NCI-H1436 treated with DMSO at 0.1 percent for 48 hours (cell line): ENCODE measurements around the gene FKBP14.
A peak's percentile ranks its signal among the peaks of the same experiment; 100 is the strongest.
"Not testable (repeated sequence)": the region's sequence is repeated elsewhere in the genome, so short reads cannot be mapped to it uniquely, and the experiment has no call there.

Experiments used
- DNase-seq: peaks from one replicate; lab custom pipeline; 2025; lab: John Stamatoyannopoulos, UW

Gene FKBP14, protein sequence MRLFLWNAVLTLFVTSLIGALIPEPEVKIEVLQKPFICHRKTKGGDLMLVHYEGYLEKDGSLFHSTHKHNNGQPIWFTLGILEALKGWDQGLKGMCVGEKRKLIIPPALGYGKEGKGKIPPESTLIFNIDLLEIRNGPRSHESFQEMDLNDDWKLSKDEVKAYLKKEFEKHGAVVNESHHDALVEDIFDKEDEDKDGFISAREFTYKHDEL

DNA sequence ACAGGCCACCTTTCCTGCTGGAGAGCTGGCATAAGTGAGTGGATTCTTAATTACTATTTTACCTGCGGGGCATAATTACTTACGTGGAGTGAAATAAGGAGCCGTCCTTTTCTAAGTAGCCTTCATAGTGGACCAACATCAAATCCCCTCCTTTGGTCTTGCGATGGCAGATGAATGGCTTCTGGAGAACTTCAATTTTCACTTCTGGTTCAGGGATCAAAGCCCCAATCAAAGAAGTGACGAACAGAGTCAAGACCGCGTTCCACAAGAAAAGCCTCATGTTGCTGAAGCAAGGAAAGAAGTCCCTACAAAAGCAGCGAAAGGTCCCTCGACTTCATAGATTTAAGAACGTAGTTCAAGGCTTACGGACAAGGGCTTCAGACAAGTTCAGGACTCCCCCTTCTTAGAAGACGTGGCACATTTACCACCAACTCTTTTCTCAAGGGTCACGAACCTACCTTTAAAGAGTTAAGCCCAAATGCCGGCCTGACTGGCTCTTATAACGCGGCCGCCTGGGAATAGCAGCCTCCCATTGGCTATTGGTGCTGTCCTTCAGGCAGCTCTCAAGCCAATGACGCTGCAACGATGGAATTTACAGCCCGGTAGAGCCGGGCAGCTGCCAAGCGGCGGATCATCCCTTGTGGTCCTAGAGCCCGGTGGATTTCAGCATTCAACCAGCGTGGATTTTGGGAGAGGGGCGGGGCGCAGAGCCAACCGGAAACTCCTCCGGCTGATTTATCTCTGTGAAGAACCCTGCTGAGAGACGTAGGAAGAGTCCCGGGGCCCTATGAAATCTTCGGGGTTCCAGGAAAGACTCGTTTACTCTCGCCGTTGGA lies at the start of gene FKBP14:
Gene FKBP14 (minus strand): TSS at position 474 of the 836 bp plus-strand sequence. CDS start 194 bp downstream, at position 280.
- DNase-seq = peak; percentile 96

DNA sequence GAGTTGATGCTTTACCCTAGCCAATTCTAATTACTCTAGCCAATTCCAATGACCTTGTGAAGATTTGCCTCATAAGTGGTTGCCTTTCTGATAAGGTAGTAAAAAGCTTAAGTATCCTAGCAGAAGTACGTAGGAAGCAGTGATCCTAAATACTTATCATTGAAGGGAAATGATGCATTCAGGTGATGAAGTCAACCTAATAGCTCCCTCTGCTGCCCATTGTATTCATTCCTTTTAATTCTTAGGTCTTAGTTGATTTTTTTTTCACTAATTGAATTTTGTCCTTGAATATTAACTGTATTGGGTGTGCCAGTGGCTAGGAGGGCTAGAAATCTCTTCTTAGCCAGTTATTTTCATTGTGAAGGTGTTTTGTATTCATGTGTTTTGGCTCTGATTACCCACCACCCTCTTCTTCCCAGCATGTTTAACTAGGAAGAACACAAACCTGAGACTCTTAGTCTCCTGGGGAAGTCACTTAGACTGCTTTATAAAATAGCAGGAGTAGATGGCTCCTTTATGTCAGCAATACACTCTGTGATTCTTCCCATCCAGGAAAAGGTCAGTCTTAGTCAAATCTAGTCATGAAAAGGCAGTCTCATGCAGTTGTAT lies 48.0 kb upstream of the FKBP14 start:
- no peak for DNase-seq

DNA sequence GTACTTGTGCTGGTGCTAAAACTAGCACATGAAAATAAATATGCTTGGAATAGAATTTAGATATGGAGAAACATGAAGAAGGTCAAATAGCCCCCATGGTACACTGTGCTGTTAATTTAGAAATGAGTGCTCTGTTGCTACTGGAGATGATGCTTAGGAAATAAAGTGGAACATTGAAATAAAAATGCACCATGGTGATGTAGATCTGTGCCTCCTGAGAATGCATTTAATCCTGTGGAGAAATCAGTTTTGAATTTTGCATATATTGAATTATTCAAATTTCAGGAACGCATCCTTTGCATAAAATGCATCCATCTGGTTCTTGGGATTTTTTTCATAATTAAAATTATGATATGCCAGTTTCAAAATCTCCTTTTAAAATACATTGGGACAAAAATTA lies 46.2 kb upstream of the FKBP14 start:
- no peak for DNase-seq

DNA sequence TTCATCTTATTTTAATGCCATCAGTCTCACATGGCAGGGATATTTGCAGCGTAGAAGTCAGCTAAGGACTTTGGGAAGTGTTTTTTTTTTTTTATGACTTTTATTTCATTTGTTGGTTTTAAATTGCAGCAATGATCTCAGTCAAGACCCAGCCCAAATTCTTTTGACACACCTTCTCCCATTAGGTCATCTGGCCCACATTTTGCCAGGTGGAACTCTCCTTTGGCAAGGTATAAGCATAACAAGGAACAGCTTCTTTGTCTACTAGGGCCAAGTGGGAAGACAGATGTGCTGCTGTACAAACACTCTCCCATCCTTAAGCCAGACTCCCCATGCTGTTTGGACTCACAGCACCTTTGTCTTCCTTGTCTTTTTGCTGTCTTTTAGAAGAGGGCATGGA lies 43.5 kb upstream of the FKBP14 start:
- DNase-seq = no peak

DNA sequence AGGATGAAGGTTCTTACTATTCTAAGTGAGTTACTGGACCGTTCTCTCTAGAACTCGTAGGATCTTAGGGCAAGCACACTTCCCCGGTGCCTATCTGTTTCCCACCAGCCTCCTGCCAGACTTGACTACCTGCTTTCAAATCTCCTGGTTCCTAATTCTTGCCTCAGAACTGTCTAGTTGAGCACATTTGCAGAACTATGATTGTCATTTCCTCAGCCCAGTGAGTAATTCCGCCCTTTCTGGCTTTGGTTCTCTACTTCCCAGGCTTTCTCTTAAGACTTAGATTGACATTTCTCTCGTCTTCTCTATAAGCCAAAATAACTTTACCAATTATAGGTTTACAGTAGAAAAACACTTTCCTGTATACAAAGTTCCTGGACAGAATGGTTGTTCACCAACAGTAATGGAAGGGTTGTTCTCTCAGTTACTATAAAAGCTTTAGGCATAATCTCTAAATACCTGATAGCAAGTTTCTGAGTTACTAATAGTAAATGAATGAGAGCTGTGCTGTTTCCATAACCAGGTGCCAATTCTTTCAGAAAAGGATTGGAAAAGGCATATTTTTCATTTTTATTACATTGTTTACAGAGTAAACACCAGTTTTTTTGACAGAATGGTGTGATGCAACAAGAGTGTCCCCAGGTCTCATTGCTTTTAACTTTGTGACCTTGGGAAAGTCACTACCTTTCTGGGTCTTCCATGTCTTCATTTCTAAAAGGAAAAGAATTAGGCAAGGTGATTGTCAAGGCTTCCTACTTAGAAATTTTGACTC lies 42.8 kb upstream of the FKBP14 start:
- no peak for DNase-seq

DNA sequence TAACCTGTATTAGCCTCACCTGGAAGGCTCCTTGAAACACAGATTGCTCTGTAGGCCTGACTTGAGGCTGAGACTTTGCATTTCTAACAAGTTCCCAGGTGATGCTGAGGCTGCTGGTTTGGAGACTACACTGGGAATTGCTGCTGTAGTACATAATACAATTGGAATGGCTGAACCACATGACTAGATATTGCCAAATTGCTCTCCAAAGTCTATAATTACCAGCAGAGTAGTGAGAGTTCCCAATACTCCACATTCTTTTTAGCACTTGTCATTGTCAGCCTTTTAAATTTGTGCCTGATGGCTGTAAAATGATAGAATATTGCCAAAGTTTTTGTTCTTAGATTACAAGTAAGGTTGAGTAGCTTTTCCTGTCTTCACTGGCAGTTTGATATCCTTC lies 41.6 kb upstream of the FKBP14 start:
- no peak for DNase-seq

DNA sequence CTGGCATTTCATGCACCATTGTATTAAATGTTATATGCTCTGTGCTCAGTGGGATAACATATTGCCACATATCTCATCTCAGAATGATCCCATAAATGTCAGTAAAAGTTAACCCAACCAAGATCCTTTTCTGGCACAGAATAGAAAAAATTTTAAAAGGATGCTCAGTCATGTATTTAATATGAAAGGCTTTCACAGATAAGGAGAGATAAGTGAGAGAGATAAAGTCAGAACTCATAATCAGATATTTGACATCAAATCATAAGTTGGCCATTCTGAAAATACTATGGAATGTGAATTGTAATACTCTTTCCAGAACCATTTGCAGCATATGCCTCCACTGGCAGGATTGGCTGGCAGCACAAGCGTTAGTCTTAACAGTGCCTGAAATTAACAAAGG lies 40.2 kb upstream of the FKBP14 start:
- no peak for DNase-seq

DNA sequence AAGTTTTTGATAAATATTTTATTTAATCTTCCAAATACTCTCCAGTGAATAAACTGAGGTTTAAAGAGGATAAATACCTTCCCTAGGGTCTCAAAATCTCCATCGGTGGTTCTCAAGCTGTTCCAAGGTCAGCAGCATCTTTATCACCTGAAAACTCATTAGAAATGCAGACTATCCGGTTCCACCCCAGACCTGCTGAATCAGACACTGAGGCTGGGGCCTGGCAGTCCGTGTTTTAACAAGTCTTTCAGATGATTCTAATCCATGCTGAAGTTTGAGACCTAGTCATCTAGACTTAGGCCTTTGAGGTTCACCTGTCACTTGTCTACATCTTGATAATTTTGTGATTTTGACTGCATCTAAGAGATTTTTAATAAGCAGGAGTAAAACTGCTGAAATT lies 39.2 kb upstream of the FKBP14 start:
- no peak for DNase-seq

DNA sequence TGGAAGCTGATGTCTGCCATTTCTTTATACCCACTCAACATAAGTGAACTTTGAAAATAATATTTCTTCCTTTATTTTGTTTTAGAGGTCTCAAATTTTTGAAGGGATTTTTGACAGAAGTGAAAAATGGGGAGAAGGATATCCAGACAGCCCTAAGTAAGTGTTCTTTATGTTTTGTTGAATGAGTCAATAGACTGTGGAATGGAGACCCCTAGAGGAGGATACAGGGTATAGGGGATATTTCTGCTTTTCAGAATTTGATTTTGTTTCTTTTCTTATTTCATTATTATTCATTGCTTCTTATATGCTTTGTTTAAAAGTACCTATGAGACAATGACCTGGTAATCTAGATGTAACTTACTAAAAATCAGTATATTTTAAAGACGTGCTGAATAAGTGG lies 36.1 kb upstream of the FKBP14 start:
- DNase-seq = no peak

DNA sequence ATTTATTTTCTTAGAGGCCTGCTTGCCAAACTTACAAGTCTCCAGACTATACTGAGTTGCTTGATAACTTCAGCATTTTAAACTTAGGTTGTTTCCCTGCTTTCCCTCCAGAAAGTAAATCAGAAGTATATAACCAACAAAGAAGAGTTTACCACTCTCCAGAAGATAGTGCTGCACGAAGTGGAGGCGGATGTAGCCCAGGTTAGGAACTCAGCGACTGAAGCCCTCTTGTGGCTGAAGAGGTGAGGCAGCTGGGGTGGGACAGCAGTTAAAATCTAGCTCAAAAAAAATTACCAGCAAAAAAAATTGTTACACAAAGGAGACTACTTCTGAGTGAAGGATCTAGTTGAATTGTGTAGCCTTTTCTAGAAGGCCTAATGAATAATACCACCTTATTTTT lies 35.3 kb upstream of the FKBP14 start:
- DNase-seq = not testable (repeated sequence)

DNA sequence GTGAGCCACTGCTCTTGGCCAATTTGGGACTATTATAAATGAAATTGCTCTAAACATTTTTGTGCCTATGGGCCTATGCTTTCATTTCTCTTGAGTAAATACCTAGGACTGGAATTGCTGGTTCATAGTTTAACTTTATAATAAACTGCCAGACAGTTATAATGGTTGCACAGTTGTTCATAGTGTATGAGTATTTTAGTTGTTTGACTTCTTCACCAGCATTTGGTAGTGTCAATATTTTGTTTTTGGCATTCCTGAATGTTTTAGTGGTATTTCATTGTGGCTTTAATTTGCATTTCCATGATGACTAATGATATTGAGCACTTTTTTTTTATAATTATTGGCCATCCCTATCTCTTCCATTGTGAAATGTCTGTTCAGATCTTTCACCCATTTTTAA lies 31.2 kb upstream of the FKBP14 start:
- DNase-seq = no peak

DNA sequence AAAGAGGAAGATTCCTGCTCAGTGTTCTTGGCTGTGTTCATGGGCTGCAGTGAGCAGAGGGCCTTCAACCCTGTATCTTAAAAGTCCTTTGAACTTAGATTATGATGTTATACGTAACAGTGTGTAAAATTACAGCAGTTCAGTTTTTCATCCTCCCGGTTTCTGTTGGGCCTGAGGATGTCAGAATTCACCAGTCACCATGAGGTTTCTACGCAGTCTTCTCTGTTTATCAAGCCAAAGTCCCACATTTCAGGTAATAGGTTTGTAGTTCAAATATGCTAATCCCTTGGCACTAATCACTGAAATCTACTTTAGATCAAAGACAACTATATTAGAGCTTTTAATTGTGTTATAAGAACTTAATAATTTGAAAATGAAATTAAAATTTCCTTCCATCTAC lies 26.6 kb upstream of the FKBP14 start:
- DNase-seq = no peak

DNA sequence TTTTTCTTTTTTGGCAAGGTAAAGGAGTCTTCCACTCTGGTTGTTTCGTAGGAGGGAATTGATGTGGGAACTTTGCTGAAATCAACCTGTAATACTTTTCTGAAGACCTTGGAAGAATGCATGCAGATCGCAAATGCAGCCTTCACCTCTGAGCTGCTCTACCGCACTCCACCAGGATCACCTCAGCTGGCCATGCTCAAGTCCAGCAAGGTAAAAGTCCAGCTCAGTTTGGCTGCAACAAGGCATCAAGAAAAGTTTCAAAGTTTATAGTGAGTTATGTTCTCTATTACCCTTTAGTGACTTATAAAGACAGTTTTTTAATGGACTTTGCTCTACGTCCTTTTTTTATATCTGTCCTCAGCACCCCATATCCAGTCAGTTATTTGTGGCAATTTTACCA lies 22.7 kb upstream of the FKBP14 start:
- no peak for DNase-seq

DNA sequence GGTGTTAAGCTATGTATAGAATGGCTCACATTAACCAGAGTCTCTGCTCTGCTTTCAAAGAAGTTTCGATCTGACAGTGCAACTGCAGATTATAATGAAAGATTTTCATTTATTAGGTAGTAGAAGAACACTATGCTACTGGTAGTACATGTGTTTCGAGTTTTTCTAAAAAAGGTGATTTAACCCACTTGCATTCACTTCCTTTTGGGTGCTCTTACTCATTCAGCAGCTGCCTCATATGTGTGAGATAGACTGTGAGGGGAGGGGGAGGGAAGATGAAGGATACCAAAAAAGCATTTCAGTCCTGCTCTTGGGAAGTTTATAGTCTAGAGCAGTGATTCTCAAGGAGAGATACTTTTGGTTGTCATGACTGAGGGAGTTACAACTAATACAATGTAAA lies 22.1 kb upstream of the FKBP14 start:
- DNase-seq = no peak

DNA sequence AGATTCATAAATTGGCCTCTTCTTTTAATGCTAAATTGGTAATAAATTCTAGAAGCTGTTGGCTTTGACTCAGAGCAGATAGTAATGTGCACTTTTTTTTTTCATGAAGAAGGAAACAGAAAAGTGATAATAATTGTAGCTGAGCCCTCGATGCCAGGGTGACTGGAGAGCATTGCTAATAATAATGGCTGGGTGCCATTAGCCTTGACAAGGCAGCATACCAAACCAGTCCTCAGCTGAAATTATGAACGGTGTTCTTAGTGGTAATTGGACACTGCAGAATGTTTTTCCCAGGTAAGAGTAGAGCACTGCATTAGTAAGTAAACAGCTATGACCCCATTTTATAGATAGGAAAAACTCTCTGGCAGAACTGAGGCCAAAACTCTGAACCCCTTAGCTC lies 20.6 kb upstream of the FKBP14 start:
- no peak for DNase-seq

DNA sequence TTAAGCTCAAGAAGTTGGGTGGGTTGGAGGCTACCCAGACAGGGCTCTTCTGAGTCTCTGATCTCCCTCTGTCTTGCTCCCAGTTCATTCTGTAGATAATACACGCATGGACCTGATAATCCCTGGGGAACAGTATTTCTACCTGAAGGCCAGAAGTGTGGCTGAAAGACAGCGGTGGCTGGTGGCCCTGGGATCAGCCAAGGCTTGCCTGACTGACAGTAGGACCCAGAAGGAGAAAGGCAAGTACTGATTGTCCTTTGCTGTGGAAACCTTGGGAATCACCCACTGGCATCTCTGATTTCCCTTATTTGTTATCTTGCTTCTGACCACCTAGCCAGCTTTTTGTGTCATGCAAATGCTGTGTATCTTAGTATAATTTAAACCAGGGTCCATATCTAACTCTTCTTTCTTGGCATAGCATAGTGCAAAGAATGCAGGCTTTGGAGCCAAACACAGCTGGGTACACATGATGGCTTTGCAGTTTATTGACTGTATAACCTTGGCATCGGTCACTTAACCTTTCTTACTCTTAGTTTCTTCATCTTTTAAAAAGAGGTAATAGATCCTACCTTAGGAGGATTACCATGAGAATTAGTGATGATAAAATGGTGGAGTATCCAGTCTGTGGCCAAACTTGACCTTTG lies 19.7 kb upstream of the FKBP14 start:
- DNase-seq = no peak

DNA sequence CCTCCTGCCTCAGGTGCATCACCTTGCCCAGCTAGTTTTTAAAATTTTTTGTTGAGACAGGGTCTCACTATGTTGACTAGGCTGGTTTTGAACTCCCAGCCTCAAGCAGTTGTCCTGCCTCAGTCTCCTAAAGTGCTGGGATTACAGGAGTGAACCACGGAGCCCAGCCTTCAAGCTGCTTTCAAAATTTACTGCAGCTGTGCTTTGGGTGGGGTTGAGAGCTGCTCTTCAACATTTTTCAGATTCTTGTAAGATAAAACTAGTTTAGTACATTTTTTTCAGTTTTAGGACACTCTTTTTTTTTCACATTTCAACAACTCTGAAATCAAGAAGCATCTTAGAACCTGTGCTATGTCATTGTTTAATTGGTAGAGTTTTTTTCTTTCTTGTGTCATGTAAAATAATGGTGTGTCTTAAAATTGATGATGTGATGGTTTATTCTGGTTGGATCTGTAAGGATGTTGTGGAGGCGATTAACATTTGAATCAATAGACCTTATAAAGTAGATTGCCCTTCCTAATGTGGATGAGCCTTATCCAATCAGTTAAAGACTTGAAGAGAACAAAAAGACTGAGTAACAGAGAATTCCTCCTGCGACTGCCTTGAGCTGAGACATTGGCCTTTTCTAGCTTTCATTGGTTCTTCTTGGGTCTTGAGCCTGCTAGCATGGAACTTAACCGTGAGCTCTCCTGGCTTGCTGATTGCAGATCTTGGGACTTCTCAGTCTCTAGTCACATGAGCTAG lies 15.2 kb upstream of the FKBP14 start:
- DNase-seq = no peak

DNA sequence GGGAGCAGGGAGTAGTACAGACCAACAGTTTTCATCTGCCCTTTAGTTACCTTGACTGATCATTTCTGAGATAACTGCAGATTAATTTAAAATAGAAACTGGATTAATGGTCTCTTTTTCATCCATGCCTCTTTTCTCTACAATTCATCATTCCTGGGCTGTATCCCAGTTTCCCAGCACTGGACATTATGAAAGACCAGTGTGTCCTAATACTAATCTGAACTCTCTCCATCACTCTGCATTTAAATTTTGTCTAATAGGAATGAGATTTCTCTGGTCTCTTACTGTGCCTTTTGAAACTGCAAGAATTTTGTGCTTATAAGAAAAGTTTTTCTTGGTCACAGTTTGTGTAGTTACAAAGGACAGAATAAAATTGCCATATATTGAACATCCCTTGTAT lies 14.4 kb upstream of the FKBP14 start:
- DNase-seq = no peak

DNA sequence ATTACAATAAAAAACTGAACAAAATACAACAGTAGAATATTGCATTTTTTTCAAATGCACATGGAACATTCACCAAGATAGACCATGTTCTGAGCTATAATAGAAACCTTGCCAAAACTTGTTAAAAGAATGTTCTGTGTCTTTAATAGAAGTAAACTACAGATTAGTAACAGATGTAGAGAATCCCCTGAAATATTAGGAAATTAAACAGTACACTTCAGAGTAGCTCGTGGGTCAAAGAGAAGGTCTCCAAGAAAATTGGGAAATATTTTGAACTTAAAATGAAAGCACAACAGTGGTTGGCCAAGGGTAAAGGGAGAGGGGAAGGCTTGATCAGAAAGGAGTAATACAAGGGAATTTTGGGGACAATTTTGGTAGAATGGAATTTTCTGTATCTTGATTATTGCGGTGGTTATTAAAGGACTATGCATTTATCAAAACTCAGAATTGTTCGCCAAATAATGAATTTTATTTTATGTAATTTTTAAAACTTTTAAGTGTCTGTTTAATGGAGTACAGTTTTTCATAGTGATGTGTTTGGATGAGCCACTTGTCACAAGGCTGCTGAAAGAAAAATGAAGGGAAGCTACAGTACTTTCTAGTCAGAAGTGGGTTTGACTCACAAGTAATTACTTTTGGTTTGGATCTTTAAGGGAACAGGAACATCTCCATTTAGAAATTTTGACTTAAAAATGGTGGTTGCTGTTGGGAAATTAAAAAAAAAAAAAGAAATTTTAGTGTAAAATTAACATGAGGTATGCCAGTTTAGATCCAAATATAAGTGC lies 11.9 kb upstream of the FKBP14 start:
- DNase-seq = no peak

DNA sequence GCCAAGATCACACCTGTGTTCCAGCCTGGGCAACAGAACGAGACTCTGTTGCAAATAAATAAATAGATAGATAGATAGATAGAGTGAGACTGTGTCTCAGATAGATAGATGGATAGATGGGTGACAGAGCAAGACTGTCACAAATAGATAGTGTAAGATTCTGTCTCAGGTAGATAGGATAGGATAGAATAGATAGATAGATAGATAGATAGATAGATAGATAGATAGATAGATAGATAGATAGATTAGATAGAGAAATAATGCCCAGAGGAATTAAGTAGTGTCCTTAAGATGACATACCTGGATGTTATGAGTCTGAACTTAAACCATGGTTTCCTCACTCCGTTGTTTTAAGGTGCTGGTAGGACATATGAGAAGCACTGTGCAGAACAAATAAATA lies 9.7 kb upstream of the FKBP14 start:
- DNase-seq = no peak

DNA sequence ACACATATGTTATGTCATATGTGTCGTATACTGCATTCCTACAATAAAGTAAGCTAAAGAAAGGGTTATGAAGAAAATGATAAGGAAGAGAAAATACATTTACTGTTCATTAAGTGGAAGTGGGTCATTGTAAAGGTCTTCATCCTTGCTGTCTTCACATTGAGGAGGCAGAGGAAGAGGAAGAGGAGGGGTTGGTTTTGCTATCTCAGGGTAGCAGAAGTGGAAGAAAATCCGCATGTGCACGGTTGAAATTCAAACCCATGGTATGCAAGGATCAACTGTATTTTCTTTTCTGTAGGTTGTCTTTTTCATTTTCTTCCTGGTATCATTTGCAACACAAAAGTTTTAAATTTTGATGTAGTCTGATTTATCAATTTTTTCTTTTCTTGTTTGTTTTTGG lies 8.0 kb upstream of the FKBP14 start:
- no peak for DNase-seq
